Measurements from ENCODE around the gene NCF2.
"Not testable (repeated sequence)": the region's sequence is repeated elsewhere in the genome, so short reads cannot be mapped to it uniquely, and the experiment has no call there.

The NCF2 gene

DNA sequence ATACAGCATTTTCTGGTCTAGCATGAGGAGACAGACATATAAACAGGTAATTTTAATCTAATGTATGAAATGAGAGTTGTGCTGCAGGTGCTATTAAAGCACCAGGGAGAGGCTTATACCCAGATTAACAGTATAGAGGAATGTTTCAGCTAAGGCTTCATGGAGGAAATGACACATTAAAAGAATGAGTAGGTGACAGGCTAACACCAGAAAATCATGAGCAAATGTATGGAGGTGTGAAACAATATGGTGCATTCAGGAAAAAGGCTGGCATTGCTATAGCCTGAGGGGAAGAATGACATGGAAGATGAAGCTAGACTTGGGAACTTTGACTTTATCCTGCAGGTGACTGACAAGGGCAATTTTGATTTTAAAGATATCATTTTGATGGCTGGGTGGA is 38.3 kb upstream of the NCF2 start:
- Mint-ChIP-seq H3K4me3 (no peak overlapping the region), H3K36me3 (ENCODE audit: low read depth) (peaks cover 75% of the 10 kb centered on the region), H3K9me3 (no peaks in the 10 kb centered on the region), H3K27ac (peak overlapping the region; percentile 8), H3K27me3 (no peaks in the 10 kb centered on the region), H3K4me1 (ENCODE audit: low read depth) (peaks cover 37% of the 10 kb centered on the region)
- intact Hi-C loops (cut with micrococcal nuclease): loop anchor here (10.0 kb wide), 2 partner anchors 64 to 344 kb away; no protein-coding TSS in a partner anchor

DNA sequence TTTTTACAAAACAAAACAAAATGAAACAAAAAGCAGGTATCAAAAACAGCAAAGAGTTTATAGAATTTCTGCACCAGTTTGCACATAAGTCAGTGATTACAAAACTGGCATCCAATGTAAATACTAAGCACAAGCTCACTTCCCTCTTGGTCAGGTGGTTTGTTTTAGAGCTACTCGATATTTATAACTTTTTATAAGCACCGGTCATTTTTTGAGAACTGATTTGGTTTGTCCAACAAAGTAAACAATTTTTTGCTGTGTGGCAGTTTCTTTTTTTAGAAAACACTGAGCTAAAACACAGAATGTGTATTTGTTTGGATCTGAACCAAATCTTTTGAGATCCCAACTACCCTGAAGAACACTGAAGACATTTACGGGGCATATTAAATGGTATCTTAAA is 36.0 kb upstream of the NCF2 start:
- H3K4me3 Mint-ChIP-seq, H3K27ac Mint-ChIP-seq, H3K27me3 Mint-ChIP-seq, H3K9me3 Mint-ChIP-seq: not testable (repeated sequence)
- intact Hi-C loops (cut with micrococcal nuclease): loop anchor here (10.0 kb wide), 2 partner anchors 61 to 341 kb away; no protein-coding TSS in a partner anchor
- H3K36me3 Mint-ChIP-seq (ENCODE audit: low read depth): peaks cover 68% of the 10 kb centered on the region
- peaks cover 50% of the 10 kb centered on the region for H3K4me1 Mint-ChIP-seq (ENCODE audit: low read depth)

DNA sequence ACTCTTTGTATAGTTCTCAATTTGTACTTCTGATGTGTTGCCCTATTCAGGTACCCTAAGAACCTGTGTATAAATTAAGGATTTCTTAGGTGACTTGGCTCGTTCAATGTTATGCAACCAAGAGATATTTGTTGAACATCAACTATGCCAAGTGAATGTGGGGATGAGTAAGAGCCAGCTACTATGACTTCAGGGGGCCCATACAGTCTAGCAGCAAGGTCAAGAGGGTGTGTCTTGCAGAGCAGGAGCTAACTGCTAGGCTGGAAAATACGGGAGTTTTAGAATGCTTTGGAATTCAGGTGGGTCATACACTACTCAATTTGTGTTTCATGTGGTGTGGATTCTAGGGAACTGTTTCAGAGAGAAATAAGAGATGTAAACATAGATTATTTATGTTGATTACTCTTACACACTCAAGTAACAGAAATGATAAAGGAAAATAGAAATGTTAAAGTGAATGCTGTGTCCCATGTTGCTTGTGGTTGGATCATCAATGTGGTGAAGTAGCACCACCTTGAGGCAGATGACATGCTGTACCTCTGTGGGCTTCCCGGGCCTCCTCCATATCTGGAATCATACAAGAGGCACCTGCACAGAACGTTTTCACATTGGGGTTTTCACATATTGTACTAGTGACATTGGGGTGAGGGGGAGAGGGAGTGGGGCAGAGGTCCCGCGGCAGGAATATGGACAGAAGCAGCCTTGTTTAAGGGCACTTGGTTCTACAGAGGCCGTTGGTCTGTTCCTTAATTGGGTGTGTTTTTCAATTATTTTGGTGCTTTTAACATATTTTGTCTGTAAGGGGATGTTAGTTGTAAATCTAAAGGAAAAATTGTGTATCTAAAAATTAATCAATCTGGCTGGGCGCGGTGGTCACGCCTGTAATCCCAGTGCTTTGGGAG is 32.9 kb upstream of the NCF2 start:
- peaks cover 37% of the 10 kb centered on the region for H3K36me3 Mint-ChIP-seq (ENCODE audit: low read depth)
- peaks cover 37% of the 10 kb centered on the region for H3K4me1 Mint-ChIP-seq (ENCODE audit: low read depth)
- intact Hi-C loops (cut with micrococcal nuclease): loop anchor here (2.0 to 10.0 kb wide), 4 partner anchors 14 to 338 kb away; no protein-coding TSS in a partner anchor
- peak overlapping the region; percentile 73 for H3K27ac Mint-ChIP-seq
- H3K27me3 Mint-ChIP-seq: no peaks in the 10 kb centered on the region
- no peaks in the 10 kb centered on the region for H3K9me3 Mint-ChIP-seq
- no peak overlapping the region for H3K4me3 Mint-ChIP-seq

DNA sequence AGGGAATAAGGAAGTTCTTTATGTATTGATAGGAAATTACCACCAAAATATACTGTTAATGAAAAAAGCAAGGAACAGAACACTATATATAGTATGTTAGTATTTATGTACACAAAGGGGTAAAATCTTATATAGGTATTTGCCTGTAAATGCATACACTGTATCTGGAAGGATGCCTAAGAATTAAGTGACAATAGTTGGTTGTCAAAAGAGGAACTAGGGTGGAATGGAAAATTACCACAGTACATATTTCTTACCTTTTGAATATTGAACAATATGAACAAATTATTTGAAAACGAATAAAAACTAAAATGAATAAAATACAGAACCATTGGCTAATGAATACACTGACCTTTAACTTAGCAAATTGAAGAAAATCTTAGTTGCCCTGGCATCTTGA is 31.8 kb upstream of the NCF2 start:
- Mint-ChIP-seq H3K4me1 (ENCODE audit: low read depth) (peaks cover 48% of the 10 kb centered on the region), H3K27ac (peak overlapping the region; percentile 73)

DNA sequence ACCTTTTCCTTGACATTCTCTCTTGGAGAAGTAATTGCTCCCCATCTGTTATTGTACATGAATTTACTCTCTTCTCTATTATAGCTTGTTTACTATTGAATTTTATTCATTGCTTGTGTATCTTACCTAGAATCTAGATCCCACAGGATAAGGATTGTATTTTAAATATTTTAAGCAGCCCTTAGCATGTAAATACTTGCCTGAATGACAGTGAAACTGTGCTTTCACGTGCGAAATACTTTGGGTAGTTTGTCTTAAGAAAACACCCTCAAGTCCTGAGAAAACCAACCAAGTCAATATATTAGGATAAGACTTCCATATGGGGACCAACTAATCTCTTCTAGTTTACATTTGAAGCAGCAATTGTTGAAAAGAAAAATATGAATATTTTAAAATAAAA is 30.1 kb upstream of the NCF2 start:
- intact Hi-C loops (cut with micrococcal nuclease): loop anchor here (5.0 to 10.0 kb wide), 3 partner anchors 33 to 336 kb away; no protein-coding TSS in a partner anchor
- Mint-ChIP-seq H3K27me3 (no peaks in the 10 kb centered on the region), H3K4me3 (no peak overlapping the region), H3K36me3 (ENCODE audit: low read depth) (peaks cover 27% of the 10 kb centered on the region), H3K27ac (no peak overlapping the region), H3K9me3 (no peaks in the 10 kb centered on the region), H3K4me1 (ENCODE audit: low read depth) (peaks cover 48% of the 10 kb centered on the region)

More for the DNA sequence above, 31.8 kb upstream of the NCF2 start:
- Mint-ChIP-seq H3K36me3 (ENCODE audit: low read depth) (peaks cover 35% of the 10 kb centered on the region), H3K27me3 (no peaks in the 10 kb centered on the region), H3K9me3 (no peaks in the 10 kb centered on the region), H3K4me3 (no peak overlapping the region)
- intact Hi-C loops (cut with micrococcal nuclease): loop anchor here (2.0 to 10.0 kb wide), 4 partner anchors 13 to 337 kb away; no protein-coding TSS in a partner anchor

DNA sequence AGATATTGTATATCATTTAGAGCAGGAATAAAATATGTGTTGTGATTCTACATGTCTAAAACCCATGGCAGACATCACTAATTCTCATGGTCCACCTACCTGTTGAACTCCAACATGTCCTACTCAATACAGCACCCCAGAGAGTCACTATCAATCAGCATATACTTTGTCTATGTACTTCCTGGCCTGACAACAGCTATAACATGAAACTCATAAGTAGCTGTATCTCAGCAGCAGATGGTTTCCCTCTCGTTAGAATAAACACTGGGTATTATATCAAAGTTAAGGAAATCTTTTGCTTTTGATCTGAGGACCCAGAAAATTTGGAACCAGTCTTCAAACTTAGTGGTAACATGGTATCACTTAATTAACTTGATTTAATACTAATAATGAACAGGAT is 29.5 kb upstream of the NCF2 start:
- Mint-ChIP-seq H3K9me3 (no peaks in the 10 kb centered on the region), H3K4me1 (ENCODE audit: low read depth) (peaks cover 49% of the 10 kb centered on the region), H3K36me3 (ENCODE audit: low read depth) (peaks cover 22% of the 10 kb centered on the region), H3K27me3 (no peaks in the 10 kb centered on the region), H3K4me3 (no peak overlapping the region), H3K27ac (no peak overlapping the region)
- intact Hi-C loops (cut with micrococcal nuclease): loop anchor here (5.0 to 10.0 kb wide), 3 partner anchors 32 to 335 kb away; no protein-coding TSS in a partner anchor

DNA sequence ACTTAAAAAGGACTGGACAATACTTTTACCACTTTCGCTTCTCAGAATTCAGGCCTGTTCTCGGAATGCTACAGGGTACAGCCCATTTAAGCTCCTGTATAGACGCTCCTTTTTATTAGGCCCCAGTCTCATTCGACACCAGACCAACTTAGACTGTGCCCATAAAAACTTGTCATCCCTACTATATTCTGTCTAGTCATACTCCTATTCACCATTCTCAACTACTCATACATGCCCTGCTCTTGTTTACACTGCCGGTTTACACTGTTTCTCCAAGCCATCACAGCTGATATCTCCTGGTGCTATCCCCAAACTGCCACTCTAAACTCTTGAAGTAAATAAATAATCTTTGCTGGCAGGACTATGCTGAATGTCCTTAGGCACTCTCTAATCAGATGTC is 27.9 kb upstream of the NCF2 start:
- H3K9me3 Mint-ChIP-seq; H3K27me3 Mint-ChIP-seq; intact Hi-C loops (cut with micrococcal nuclease); H3K4me3 Mint-ChIP-seq; H3K36me3 Mint-ChIP-seq (ENCODE audit: low read depth): not testable (repeated sequence)
- peaks cover 52% of the 10 kb centered on the region for H3K4me1 Mint-ChIP-seq (ENCODE audit: low read depth)
- H3K27ac Mint-ChIP-seq: peak overlapping the region; percentile 69

DNA sequence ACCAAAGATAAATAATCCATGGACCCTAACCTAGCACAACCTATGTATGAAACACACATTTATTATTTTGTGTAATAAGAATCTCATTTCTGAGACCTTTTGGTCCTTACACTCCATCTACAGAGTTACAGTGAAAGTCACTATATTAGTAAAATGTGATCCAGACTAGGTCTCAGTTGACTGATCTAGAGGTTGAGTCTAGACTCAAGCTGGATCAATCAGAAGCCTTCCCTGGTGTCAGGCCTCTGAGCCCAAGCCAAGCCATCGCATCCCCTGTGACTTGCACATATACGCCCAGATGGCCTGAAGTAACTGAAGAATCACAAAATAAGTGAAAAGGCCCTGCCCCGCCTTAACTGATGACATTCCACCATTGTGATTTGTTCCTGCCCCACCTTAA is 22.7 kb upstream of the NCF2 start:
- Mint-ChIP-seq H3K27ac (peak overlapping the region; percentile 58), H3K4me1 (ENCODE audit: low read depth) (peaks cover 58% of the 10 kb centered on the region)
- H3K36me3 Mint-ChIP-seq (ENCODE audit: low read depth); H3K9me3 Mint-ChIP-seq; H3K27me3 Mint-ChIP-seq; H3K4me3 Mint-ChIP-seq; intact Hi-C loops (cut with micrococcal nuclease): not testable (repeated sequence)

DNA sequence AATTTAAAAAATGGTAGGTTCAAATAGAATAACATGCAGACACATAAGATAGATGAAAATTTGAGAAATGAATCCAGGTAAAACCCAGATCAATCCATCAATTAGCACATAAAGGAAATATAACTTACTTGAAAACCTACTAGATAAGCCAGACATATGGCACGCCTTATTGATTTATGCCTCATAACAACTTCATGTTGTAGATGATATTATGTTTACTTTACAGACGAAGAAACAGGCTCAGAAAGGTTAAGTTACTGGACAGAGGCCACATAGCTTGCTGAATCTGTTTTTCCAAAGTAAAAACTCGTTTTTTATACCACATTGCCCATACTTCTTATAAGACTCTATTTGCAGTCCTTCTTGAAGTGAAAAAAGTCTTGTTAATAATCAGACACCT is 22.1 kb upstream of the NCF2 start:
- no peaks in the 10 kb centered on the region for H3K27me3 Mint-ChIP-seq
- no peak overlapping the region for H3K27ac Mint-ChIP-seq
- H3K4me1 Mint-ChIP-seq (ENCODE audit: low read depth): peaks cover 57% of the 10 kb centered on the region
- H3K36me3 Mint-ChIP-seq (ENCODE audit: low read depth): peaks cover 6% of the 10 kb centered on the region
- intact Hi-C loops (cut with micrococcal nuclease): no loop called here
- H3K4me3 Mint-ChIP-seq: no peak overlapping the region
- H3K9me3 Mint-ChIP-seq: no peaks in the 10 kb centered on the region

DNA sequence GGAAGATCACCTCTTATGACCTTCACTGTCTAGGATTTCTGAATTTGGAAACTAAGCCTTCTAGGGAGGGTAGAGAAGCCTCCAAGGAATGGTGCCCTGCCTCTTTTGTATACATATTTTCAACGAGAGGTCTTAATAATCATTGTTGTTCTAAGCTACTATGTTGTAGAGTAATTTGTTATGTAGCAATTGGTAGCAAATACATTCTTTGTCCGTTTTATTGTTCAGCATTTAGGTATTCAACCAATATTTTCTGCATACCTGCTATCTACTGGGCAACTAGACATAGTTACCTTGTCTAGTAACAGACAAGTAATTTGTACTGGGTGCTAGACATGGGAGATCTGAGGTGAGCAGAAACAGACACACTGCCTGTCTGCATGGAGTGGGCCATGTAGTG is 20.8 kb upstream of the NCF2 start:
- no peak overlapping the region for H3K4me3 Mint-ChIP-seq
- no peaks in the 10 kb centered on the region for H3K9me3 Mint-ChIP-seq
- H3K27me3 Mint-ChIP-seq: no peaks in the 10 kb centered on the region
- H3K4me1 Mint-ChIP-seq (ENCODE audit: low read depth): peaks cover 59% of the 10 kb centered on the region
- intact Hi-C loops (cut with micrococcal nuclease): no loop called here
- peak overlapping the region; percentile 97 for H3K27ac Mint-ChIP-seq
- peaks cover 6% of the 10 kb centered on the region for H3K36me3 Mint-ChIP-seq (ENCODE audit: low read depth)

DNA sequence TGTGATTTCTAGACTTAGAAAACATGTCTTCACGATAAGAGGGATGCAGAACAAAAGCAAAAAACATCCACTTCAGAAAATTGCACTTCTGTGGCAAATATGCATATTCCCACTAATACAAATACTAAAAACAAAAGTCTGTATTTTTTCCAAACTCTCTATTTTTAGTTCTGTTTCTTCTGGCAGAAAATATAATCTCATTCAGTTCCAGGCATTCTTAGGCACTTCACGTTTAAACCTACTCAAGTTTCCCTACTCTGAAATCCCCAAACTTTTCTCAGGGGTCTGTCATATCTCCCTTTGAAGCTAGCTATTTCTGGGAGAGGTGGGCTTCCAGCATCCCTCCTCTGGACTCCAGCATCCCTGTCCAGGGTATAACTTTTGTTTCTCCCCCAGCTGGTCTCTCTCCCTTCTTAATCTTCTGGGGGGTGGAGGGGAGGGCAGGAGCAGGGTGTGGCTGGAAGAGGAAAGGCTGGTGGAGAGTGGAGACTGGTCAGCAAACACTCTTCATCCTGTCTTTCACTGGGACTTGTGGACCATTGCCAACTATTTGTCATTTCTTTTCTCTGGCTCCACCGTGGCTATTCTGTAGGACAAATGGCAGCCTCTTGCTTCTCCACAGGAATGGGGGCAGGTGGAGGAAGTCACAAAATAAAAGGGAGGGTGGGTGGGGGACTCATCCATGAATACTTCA is 19.6 kb upstream of the NCF2 start:
- Mint-ChIP-seq H3K4me1 (ENCODE audit: low read depth) (peaks cover 66% of the 10 kb centered on the region), H3K27ac (peak overlapping the region; percentile 97), H3K4me3 (no peak overlapping the region), H3K36me3 (ENCODE audit: low read depth) (peaks cover 6% of the 10 kb centered on the region), H3K27me3 (no peaks in the 10 kb centered on the region), H3K9me3 (no peaks in the 10 kb centered on the region)
- intact Hi-C loops (cut with micrococcal nuclease): loop anchor here (2.0 kb wide), 1 partner anchor 13 kb away; no protein-coding TSS in a partner anchor

DNA sequence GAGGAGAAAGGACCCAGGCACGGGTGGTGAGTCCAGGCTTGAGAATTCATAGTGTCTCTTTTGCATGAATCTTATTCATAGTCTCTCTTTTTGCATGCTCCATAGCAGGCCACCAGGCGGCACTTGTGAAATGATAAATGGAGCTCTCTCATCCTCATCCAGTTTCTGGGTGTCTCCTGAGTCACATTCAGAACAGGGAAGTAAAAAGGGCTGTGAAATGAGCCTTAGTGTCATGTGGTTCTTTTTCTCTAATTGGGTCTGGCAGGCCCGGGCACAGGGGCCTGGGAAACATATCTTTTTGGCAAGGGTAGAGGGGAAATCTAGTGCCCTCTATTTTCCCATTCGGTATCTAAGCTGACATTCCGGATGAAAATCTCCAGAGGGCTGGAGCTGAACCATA is 19.1 kb upstream of the NCF2 start:
- no peaks in the 10 kb centered on the region for H3K9me3 Mint-ChIP-seq
- intact Hi-C loops (cut with micrococcal nuclease): loop anchor here (2.0 kb wide), 1 partner anchor 13 kb away; no protein-coding TSS in a partner anchor
- H3K27me3 Mint-ChIP-seq: no peaks in the 10 kb centered on the region
- H3K4me1 Mint-ChIP-seq (ENCODE audit: low read depth): peaks cover 66% of the 10 kb centered on the region
- peak overlapping the region; percentile 23 for H3K4me3 Mint-ChIP-seq
- peaks cover 6% of the 10 kb centered on the region for H3K36me3 Mint-ChIP-seq (ENCODE audit: low read depth)
- H3K27ac Mint-ChIP-seq: peak overlapping the region; percentile 97

DNA sequence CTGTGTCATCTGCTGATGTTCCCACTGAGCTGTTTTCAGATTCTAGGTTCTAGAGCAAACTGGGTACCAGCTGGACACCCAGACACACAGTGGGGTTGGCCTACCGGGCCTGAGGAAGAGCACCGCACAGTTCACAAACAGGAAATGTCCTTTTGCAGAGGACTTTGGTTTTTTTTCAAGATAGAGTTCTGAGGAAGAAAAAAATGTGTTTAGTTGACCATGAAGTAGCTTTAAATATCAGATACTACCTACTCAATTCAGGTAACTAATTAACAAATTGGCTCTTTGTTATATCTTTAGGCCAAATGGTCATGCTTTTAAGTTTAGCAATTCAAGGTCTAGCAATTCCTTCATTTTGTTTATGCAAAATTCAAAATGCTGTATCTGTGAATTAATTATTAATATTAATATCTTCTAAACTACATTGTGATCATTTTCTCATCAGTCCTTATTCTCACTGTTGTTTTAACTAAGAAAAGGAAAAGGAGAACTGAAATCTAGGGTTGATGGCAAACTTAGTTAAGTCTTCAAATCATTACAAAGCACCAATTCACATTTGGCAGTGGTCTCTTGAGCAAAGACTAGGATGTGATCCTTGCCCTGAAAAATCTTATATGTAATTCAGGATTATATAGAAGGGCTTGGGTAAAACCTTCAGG is 17.2 kb upstream of the NCF2 start:
- Mint-ChIP-seq H3K27me3 (no peaks in the 10 kb centered on the region), H3K9me3 (no peaks in the 10 kb centered on the region), H3K4me3 (no peak overlapping the region), H3K4me1 (ENCODE audit: low read depth) (peaks cover 76% of the 10 kb centered on the region), H3K36me3 (ENCODE audit: low read depth) (peaks cover 6% of the 10 kb centered on the region), H3K27ac (peak overlapping the region; percentile 97)
- intact Hi-C loops (cut with micrococcal nuclease): no loop called here
